ENCODE measurements around the gene OR14I1. TPM values are rescaled to one million over a fixed set of nuclear protein-coding genes. Genes with fewer than 3 reads are reported as not detected.

OR14I1 gene
- total RNA-seq, 2 experiments from 2014 or later = not detected

DNA sequence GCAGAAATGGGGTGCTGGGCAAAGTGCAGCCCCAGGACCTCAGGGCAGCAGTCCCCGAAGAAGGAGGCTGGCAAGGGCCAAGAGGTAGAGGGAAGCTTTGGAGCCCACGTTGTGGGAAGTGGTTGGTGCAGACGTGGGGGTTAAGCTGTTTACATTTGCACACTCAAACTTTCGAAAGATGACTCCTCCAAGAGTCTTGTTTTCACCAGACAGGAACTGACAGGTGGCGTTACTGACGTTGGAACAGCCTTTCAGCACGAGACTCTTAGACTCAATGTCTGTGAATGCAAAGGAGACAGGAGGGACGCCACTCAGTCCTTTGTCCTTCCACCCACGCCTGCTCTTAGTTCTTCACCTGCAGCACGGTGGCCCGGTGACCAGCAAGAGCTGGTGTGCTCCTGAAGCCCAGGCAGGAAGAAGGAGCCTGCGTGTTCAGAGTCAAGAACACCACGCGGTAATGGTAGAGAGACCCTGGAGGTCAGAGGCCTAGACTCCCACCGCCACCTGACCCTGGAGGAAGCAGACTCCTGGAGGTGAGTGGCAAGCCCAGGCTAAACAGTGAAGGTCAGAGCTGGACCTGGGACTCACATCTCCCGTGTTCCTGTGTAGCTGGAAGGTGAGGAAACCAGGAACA lies 37.1 kb upstream of the OR14I1 start:
- ATAC-seq (ENCODE audit: poor library complexity) (no peak), DNase-seq (no peak)
- ChIA-PET CTCF (no interaction called here), POLR2A (no interaction called here)
- no peaks in the 10 kb centered on the region for H3K4me1 ChIP-seq (ENCODE audit: insufficient read depth, low read length)
- H3K4me1 Mint-ChIP-seq (ENCODE audit: low read depth) = no peaks in the 10 kb centered on the region
- no peak overlapping the region for H3K27ac Mint-ChIP-seq
- no peaks in the 10 kb centered on the region for H3K36me3 ChIP-seq (ENCODE audit: insufficient read depth, low read length)
- H3K9me3 Mint-ChIP-seq = peaks cover 5% of the 10 kb centered on the region
- H3K36me3 Mint-ChIP-seq (ENCODE audit: low read depth) = no peaks in the 10 kb centered on the region
- TF ChIP-seq, protein P1, sequence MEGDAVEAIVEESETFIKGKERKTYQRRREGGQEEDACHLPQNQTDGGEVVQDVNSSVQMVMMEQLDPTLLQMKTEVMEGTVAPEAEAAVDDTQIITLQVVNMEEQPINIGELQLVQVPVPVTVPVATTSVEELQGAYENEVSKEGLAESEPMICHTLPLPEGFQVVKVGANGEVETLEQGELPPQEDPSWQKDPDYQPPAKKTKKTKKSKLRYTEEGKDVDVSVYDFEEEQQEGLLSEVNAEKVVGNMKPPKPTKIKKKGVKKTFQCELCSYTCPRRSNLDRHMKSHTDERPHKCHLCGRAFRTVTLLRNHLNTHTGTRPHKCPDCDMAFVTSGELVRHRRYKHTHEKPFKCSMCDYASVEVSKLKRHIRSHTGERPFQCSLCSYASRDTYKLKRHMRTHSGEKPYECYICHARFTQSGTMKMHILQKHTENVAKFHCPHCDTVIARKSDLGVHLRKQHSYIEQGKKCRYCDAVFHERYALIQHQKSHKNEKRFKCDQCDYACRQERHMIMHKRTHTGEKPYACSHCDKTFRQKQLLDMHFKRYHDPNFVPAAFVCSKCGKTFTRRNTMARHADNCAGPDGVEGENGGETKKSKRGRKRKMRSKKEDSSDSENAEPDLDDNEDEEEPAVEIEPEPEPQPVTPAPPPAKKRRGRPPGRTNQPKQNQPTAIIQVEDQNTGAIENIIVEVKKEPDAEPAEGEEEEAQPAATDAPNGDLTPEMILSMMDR (IDR thresholded peaks at IDR 0.05) = no peak
- H3K27ac ChIP-seq (ENCODE audit: low read depth in 1 of 2, low read length in 2 of 2) = no peak overlapping the region
- H3K4me3 ChIP-seq (ENCODE audit: low read length) = no peak overlapping the region
- no peaks in the 10 kb centered on the region for H3K27me3 ChIP-seq (ENCODE audit: control insufficient read depth in 1 of 2, insufficient read depth in 2 of 2, low read length in 2 of 2)
- intact Hi-C loops (cut with DNase I, micrococcal nuclease) = no loop called here
- no peaks in the 10 kb centered on the region for H3K9me3 ChIP-seq (ENCODE audit: control insufficient read depth in 1 of 2, insufficient read depth in 1 of 2, low read length in 2 of 2)
- peaks cover 7% of the 10 kb centered on the region for H3K27me3 Mint-ChIP-seq
- no peak overlapping the region for H3K4me3 Mint-ChIP-seq

DNA sequence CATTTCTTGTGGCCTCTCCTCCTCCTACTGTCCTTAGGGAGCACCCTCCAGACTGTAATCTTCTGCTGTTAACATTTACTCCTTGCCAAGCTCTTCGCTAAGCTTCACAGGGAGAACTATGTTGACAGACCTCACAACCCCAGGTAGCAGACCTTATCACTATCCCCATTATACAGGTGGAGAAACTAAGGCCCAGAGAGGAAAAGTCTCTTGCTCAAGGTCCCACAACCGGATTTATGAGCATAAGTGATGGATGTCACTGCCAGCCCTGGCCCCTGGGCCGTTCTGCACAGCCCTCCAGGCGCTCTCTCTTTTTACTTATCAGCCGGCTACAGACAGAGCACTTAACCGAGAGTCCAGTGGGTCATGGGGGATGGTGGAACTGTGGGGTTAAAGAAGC lies 34.9 kb upstream of the OR14I1 start:
- CTCF ChIA-PET = no interaction called here
- intact Hi-C loops (cut with DNase I, micrococcal nuclease) = no loop called here
- H3K36me3 Mint-ChIP-seq (ENCODE audit: low read depth) = no peaks in the 10 kb centered on the region

DNA sequence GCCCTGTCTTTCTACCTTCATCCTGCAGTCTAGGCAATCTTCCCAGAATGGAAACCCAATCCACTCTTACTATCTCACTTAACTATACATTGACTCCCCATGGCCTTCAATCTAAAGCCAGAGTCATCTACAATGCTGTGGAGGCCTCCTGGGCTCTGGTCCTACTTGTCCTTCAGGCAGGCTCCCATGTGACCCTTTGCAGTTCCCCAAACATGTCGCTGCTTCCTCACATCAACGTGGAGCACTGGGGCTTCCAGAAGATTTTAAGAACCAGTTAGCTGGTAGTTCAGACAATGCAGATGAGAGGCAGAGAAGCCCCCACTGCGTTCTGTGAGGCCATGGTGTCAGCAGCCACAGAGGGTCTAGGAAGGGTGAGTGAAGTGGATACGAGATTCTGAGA lies 34.4 kb upstream of the OR14I1 start:
- intact Hi-C loops (cut with DNase I, micrococcal nuclease) = no loop called here
- H3K9me3 ChIP-seq (ENCODE audit: control insufficient read depth in 1 of 2, insufficient read depth in 1 of 2, low read length in 2 of 2) = no peaks in the 10 kb centered on the region
- H3K4me1 ChIP-seq (ENCODE audit: insufficient read depth, low read length) = no peaks in the 10 kb centered on the region
- ChIA-PET CTCF (no interaction called here), POLR2A (no interaction called here)
- H3K36me3 ChIP-seq (ENCODE audit: insufficient read depth, low read length) = no peaks in the 10 kb centered on the region
- ATAC-seq (ENCODE audit: poor library complexity) (no peak), DNase-seq (no peak)
- TF ChIP-seq, protein P1 (IDR thresholded peaks at IDR 0.05) = no peak
- no peak overlapping the region for H3K27ac ChIP-seq (ENCODE audit: low read depth in 1 of 2, low read length in 2 of 2)
- H3K27me3 Mint-ChIP-seq = peaks cover 7% of the 10 kb centered on the region
- H3K4me1 Mint-ChIP-seq (ENCODE audit: low read depth) = no peaks in the 10 kb centered on the region
- no peak overlapping the region for H3K27ac Mint-ChIP-seq
- H3K9me3 Mint-ChIP-seq = peaks cover 5% of the 10 kb centered on the region
- no peak overlapping the region for H3K4me3 Mint-ChIP-seq
- H3K36me3 Mint-ChIP-seq (ENCODE audit: low read depth) = no peaks in the 10 kb centered on the region
- H3K4me3 ChIP-seq (ENCODE audit: low read length) = no peak overlapping the region
- peaks cover 0 to 3% of the 10 kb centered on the region in 2 experiments for H3K27me3 ChIP-seq (ENCODE audit: control insufficient read depth in 1 of 2, insufficient read depth in 2 of 2, low read length in 2 of 2)

More for the DNA sequence above, 34.9 kb upstream of the OR14I1 start:
- no peak overlapping the region for H3K4me3 Mint-ChIP-seq
- Histone ChIP-seq H3K4me1 (ENCODE audit: insufficient read depth, low read length) (no peaks in the 10 kb centered on the region), H3K27me3 (ENCODE audit: control insufficient read depth in 1 of 2, insufficient read depth in 2 of 2, low read length in 2 of 2) (peaks cover 0 to 3% of the 10 kb centered on the region in 2 experiments), H3K4me3 (ENCODE audit: low read length) (no peak overlapping the region), H3K36me3 (ENCODE audit: insufficient read depth, low read length) (no peaks in the 10 kb centered on the region), H3K27ac (ENCODE audit: low read depth in 1 of 2, low read length in 2 of 2) (no peak overlapping the region), H3K9me3 (ENCODE audit: control insufficient read depth in 1 of 2, insufficient read depth in 1 of 2, low read length in 2 of 2) (no peaks in the 10 kb centered on the region)
- H3K9me3 Mint-ChIP-seq = peaks cover 5% of the 10 kb centered on the region
- ATAC-seq (ENCODE audit: poor library complexity) (no peak), DNase-seq (no peak)
- no peak overlapping the region for H3K27ac Mint-ChIP-seq
- POLR2A ChIA-PET = interaction anchor here (0.6 kb wide), 1 partner anchor 879 kb away, joined by 3 read pairs; no protein-coding TSS in a partner anchor
- H3K27me3 Mint-ChIP-seq = peaks cover 7% of the 10 kb centered on the region
- TF ChIP-seq, protein P1 (IDR thresholded peaks at IDR 0.05) = no peak
- no peaks in the 10 kb centered on the region for H3K4me1 Mint-ChIP-seq (ENCODE audit: low read depth)

Measured in CD4-positive, alpha-beta T cell (primary cell).